Inferior parietal cortex (tissue), 1 donor: ENCODE measurements around the gene DRC1.

ENCODE experiments used
- DNase-seq: peaks from one replicate; pipeline ENCODE4 v3.0.0-alpha.2; 2016; ENCODE audit errors: extremely low spot score

Gene DRC1

DNA sequence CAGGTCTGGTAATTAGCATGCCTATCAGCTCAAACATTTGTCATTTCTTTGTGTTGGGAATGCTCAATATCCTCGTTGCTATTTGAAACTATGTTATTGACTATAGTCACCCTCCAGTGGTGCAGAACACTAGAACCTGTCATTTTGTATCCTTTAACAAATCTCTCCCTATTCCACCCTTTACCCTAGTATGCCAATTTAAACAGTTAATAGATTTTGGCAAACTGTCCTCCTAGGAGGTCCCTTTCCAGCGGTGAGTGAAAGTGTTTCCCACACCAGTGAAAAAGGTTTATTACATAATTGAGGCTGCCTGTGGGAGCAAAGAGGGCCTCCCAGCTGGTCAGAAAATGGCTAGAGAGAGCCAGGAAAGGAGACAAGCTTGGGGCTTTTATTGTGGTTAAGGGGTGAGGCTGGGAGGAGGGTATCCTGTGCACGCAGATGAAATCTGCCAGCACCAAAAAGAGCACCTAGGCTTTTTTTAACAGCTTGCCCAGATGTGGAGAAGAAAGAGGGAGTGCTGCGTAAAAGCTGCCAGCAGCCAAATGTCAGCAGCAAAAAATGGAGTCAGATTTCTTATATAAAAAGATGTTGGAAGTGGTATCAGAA, 1.8 kb upstream of the DRC1 start:
- DNase-seq: no peak

DNA sequence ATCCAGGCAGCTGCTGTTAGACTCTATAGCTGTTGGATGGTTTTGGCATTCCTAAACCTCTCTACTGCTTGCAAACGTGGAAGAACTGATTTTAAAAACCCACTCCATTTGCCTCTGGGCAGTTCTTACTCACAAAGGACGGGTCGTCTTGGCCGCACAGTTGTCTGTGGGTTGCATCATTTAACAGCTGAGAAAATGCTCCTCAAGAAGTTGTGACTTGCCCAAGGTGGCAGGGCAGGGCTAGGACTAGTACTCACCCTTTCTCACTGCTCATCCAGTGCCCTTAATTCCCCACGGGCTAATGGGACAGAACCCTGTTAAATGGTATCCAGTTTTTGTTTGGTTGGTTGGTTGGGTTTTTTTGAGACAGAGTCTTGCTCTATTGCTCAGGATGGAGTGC, 997 bp upstream of the DRC1 start:
- DNase-seq: no peak

DNA sequence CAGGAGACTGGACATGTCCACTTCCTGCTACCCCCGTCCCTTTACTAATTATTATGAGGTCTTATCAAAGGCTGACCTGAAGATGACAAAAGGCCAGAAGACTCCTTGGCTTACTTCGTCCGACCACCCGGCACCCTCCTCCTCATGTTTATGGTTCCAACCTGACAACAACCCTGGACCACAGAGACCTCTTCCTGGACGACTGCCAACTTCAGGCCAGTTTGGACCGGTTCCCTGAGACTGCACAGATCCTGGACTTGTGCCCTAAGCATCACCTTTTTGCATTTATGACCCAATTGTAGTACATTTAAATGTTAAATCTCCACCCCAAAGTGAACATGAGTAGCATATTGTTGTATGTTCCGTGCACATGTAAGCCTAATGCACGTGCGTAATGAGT, 5.8 kb downstream of the DRC1 start:
- no peak for DNase-seq

DNA sequence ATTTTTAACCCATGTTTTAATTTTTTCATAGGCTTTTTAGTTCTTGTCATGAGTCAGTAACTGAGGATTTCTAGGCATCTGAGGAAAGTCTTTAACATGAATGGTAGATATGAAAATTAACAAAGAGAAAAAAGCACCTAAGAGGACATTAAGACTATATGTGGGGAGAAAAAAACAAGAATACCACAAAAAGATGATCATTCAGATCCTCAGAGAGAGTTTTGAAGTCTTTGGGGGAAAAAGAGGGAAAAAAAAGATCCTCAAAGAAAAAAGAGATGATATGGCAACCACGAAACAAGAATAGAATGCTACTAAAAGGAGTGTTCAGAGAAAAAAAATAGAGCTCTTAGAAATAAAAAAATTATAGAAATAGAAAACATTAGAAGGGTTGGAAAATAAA, 8.1 kb downstream of the DRC1 start:
- no peak for DNase-seq

DNA sequence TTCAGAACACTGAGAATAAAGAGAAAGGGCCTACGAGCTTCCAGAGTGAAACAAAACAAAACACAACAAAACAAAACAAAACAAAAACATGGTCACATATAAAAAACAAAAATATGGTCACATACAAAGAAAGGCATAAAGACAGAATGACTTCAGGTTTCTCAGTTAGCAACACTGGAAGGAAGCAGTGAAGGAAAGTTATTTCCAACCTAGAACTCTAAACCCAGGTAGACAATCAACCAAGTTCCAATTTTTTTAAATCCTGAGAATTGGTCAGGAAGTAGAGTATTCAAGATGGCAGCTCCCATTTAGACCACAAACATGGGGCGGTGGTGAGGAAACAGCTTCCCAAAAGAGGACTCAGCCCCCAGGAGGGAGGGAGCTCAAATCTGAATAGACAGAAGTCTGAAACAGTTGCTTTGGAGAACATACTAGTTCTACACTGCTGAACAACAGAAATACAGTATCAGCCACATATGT, 9.1 kb downstream of the DRC1 start:
- DNase-seq: no peak

DNA sequence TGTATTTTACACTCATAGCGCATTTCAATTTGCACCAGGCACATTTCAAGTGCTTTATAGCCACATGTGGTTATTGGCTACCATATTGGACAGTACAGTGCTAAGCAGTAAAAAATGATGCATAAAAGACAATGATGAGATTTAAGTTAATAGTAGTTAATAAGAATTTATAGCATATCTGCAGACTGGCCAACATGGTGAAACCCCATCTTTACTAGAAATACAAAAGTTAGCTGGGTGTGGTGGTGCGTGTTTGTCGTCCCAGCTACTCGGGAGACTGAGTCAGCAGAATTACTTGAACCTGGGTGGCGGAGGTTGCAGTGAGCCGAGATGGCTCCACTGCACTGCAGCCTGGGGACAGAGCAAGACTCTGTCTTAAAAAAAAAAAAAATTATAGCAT, 9.7 kb downstream of the DRC1 start:
- DNase-seq: no peak

DNA sequence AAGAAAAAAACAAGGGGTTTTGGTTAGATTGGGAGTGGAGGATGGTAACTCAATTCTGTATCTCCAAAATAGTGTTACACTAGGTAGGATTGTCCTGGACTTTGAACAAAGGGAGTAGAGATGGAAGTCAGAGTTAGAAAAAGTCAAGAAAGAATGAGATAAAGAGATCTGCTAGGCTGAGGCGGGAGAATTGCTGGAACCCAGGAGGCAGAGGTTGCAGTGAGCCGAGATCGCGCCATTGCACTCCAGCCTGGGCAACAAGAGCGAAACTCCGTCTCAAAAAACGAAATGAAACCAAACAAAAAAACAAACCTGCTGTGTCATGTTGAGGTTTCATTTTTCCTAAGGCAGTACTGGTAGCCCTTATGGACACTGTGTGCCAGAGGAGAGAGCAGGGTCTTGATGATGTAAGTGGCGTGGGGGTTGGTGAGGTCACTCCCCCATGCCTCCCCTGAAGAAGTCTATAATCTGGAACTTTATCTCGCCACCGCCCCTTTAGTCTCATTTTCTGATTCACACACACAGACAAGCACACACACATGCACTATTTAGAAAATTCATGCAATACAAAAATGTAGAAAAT, 10.5 kb downstream of the DRC1 start:
- DNase-seq: no peak

DNA sequence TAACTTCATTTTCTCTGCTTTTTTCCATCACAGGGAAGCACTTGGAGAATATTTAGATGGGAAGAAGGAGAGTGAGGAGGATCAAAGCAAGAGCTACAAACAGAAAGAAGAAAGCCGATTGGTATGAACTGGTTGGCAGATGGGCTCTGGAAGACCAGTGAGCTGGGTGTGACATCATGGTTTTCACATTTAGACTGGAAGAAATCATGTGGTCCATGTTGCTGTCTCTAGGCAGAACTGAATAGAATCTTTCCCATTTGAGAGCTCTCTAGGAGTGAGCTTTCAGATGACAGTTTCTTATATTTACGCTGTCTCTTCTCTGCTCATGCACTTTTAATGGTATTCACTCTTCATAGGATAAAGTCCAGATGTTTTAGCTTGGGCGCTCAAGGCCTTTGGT, 12.6 kb downstream of the DRC1 start:
- peak; percentile 34 for DNase-seq

DNA sequence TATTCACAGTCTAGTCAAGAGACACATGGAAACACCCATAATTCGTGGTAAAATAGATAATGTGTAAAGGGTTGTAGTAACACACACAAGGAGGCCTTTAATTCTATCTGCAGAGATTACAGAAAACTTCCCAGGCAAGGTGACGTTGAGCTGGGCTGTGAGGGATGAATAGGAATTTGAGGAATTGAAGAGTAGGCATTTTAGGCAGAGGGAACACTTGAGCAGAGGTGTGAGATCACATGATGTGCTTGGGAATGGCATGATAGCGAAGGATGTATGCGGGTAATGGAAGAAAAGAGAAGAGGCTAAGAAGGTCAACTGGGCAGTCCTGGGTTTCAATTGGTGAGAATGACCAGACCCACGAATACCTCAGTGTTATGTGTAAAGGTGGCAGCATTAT, 20.2 kb downstream of the DRC1 start:
- no peak for DNase-seq

DNA sequence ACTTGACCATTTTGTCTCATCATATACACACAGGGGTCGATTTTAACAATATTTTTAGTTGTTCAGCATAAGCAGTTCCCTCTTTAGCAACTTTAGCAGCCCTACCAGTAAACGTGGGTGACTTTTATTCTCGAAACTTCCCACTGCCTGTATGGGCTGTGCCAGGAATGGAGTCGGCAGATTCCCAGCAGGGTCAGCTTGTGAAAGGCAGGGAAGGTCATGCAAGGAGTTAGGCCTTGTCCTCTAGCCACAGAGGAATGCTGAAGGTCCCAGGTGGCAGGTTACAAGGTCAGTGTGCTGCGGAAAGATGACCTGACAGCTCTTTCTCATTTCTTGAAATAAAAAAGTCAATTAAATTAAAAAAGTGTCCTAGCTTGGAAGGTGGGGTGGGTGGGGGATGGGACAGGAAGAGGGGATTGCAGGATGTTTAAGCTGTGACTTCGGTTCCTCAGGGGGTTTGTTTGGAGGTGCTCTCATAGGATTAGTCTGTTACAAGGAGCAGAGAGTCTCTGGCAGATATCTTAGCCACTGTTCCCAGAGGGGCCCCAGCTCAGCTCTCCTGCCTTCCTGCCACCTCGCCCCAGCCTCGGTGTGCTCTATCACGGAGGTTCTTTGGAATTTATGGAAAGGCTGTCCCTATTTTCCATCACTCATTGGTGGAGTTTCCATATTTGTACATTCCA, 21.4 kb downstream of the DRC1 start:
- no peak for DNase-seq

DNA sequence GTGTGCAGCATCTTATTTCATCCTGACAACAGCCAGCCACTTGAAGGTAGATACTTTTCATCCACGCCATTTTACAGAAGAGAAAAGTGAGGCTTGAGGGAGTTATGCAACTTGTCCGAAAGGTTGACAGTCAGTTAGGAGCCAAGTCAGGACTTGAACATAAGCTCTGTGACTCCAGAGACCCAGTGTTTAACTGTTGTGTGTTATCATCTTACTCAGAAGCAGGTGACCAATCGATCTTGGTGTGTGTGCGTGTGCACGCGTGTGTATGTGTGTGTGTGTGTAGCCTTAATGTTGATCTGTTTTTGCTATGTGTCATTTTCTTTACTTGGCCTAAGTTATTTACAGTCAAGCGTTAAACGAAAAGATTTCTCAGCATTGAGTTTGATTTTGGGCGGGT, 22.0 kb downstream of the DRC1 start:
- no peak for DNase-seq

DNA sequence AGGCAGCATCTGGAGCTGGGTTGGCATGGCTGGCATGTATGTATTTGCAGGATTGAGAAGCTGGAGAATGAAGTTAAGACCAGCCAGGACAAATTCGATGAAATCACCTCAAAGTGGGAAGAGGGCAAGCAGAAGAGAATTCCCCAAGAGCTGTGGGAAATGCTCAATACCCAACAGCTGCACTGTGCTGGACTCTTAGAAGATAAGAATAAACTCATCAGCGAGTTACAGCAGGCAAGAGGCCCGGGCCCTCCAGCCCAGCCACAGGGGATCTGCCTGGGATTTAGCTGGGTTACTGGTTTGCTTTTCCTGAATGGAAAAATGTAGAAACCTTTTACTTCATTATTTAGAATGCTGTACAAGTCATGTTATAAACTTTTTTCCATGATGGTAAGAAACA, 22.5 kb downstream of the DRC1 start:
- DNase-seq: no peak

DNA sequence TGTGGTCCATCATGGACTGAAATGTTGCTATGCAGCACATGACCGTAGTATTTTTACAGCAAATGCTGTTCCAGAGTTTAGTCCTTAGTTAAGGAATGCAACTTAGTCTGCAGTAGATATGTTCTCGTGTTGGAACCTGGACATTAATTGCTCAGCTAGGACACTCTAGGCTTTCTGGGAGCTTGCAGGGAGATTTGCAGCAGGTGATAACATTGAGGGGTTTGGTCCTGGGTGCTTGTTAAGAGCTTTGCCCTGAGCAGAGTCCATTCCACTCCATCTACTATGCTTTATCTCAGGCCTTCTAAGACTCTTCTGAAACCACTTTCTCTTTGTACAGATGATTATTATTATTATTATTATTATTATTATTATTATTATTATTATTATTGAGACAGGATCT, 27.1 kb downstream of the DRC1 start:
- DNase-seq: no peak

DNA sequence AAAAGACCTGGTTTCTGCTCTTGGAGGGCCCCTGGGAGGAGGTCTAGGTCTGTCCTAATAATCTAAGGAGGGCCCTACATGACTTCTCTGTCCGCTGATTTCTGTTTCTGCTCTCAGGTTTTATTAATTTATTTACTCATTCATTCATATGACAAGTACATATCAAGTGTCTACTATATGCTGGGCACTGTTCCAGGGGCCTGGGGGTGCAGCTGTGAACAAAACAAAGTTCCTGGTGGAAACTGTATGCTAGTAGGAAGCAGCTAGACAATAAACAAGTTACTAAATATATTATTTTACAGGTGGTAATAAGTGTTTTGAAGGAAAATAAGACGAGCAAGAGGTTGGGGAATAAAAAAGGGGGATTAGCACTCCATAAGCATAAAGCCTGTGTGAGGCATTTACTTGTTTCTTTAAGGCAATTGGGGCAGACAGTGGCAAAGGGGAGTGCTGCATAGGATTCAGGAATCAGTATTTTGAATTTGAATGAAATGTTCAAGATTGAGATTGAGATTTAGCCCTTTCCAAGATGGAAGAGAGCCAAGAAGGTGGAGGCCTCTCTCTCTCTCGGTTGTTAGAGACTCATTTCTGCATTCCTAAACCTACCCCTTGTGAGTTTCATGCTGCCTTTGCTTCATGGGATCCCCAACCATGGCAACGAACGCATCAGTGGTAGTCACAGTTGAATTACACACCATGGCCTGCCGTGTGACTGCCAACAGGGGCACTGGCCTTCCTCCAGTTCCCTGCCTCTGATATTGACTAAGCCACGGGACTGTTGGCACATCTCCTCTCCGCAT, 28.3 kb downstream of the DRC1 start:
- DNase-seq: no peak

DNA sequence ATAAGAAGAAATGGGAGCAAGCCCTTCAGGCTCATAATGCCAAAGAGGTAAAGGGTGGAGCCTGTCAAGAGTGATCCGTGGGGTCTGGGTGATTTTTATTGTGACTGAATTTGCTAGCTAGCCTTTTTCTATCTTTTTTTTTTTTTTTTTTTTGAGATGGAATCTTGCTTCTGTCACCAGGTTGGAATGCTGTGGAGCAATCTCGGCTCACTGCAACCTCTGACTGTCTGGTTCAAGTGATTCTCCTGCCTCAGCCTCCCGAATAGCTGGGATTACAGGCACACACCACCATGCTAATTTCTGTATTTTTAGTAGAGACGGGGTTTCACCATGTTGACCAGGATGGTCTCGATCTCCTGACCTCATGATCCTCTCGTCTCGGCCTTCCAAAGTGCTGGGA, 29.1 kb downstream of the DRC1 start:
- DNase-seq: no peak

DNA sequence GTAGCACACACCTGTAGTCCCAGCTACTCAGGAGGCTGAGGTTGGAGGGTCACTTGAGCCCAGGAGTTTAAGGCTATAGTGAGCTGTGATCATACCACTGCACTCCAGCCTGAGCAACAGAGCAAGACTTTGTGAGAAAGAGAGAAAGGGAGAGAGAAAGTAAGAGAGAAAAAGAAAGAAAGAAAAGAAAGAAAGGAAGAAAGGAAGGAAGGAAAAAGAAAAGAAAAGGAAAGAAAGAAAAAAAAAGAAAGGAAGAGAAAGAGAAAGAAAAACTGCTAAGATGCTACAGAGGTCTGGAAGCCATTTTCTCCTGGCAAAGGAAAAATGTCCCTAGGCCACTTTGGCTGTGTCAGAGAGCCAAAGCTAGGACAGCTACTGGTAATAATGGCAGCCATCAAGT, 30.6 kb downstream of the DRC1 start:
- no peak for DNase-seq

DNA sequence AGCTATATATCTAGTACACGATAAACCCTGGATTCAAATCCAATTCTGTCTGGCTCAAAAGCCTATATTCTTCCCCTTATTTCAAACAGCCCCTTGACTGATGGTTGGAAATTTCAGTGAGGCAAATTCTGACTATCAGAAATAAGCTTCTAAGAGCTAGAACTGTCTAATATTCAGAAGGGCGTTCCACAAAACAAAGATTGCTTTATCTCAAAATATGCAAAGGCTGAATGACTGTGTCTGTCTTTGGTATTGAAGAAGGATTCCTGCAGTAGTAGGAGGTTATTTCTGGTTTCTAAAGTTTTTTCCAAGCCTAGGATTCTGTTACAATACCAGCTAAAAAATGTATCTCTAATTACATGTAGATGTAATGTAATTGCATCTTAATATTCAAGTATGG, 31.1 kb downstream of the DRC1 start:
- no peak for DNase-seq

DNA sequence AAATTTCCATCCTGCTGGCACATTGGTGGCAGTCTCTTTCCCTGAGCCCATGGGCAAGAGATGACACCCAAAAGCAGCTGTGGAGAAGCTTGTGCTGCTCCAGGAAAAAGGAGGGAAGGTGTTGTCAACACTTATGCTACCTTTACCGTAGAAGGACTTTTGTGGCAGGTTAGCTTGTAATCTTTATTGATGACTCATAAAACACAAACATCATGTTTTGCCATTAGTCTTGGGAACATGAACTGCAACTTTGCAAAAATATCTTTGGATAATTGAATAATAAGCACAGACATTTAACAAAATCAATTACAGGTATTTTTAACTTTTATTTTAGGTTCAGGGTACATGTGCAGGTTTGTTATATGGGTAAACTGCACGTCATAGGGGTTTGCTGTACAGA, 33.4 kb downstream of the DRC1 start:
- DNase-seq: no peak

DNA sequence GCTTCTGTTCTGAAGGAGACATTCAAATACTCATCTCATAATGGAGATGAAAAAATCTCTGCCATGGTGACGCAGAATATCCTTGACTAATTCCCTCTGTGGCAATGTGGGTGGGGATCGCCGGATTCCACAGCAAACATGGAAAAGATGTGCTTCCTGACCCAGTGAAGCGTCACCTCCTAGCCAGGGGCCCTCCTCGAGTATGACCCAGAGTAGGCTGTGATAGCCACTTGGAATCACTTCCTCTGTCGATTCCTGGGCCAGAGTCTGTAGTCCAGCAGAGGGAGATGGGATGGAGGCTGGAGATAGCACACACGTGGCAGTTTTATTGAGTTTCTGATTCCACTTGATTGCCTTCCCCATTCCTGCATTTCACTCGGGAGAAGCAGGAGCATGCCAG, 36.8 kb downstream of the DRC1 start:
- DNase-seq: no peak

DNA sequence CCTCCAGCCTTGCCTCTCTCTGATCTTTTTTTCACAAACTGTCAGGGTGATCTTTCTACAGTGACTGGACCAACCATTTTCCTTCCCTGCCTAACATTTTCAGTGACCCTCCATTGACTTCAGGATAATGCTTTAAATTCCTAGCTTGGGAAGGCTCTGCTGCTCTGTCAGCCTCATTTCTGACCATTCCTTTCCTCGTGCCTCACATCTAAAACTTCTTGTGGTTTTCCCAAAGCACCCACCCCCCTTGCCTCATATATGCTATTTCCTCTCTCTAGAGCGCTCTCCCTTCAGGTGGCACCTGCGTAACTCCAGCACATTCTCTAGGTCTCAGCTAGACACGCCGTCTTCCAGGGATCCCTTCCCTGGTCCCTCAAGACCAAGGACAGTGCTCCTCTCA, 37.2 kb downstream of the DRC1 start:
- DNase-seq: no peak

DNA sequence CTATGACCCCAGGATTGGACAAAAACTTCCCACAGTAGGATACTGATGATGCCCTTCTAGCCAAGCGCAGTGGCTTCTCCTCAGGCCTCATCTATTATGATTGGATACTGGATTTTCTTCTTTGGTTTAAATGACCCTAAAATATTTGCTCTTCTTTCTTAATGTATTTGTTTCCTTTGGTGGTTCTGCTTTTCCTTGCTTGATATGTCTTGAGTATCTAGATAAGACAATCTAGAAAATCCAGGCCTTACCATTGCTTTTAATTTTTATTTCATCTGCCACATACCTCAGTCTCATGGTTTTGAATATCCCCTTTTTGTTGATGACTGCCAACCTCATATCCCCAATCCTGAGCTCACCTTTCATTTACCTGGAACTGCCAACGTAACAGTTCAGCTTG, 40.6 kb downstream of the DRC1 start:
- DNase-seq: no peak

DNA sequence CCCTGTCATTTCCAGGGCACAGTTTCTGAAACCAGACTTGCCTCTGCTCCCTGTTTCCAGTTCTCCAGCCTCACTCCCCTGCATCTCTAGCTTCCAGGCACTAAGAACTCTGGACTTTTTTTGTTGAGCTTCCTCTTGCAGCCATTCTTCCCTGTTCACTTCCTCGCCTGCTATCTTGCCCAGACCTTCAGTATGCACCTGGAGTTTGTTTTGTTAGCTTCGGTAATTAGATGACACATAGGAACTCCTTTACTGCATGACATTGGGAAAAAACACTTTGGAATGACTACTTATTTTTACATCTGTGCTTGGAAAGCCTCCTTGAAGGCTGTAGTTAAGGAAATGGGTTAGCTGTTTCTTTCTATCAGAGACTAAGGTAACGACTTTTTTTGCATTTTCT, 41.0 kb downstream of the DRC1 start:
- no peak for DNase-seq

DNA sequence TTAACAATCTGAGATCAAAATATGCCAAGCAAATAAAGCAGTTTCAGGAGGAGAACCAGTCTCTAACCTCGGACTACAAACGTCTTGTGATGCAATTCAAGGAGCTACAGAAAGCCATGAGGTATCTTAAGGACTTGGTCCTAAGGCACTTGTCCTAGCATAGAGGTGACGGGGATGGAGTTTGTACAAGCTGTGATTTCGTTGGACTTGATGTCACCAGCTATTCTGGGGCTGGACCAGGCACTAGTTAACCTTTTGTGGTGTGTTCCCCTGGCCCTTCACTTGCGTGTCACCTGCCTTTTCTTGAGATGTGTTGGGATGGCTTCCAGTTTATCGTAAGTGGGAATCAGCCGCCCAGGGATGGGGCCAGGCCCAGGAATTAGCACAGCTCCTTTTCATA, 42.5 kb downstream of the DRC1 start:
- no peak for DNase-seq
